ENCODE results near the gene GOLGA3. TPM values are rescaled to one million over a fixed set of nuclear protein-coding genes. Genes with fewer than 3 reads are reported as not detected.

The GOLGA3 gene
- total and polyA plus RNA-seq, 2 experiments from 2014 or later: 10.3 to 57.8 TPM

GRCh38 chr12:132804426-132804861 lies 24.2 kb downstream of the GOLGA3 start (continued):
- no peak for TF ChIP-seq CTCF (conservative IDR thresholded peaks at IDR 0.05; ENCODE audit: low read depth in 2 of 2)

- Mint-ChIP-seq H3K4me3 (no peak overlapping the region), H3K27ac (no peak overlapping the region), H3K4me1 (no peaks in the 10 kb centered on the region), H3K27me3 (ENCODE audit: insufficient read depth, low read depth, poor library complexity) (peaks cover 8% of the 10 kb centered on the region), H3K9me3 (no peaks in the 10 kb centered on the region; the same call in 2 of the 3 replicates), H3K36me3 (ENCODE audit: low read depth) (peaks cover 74% of the 10 kb centered on the region)
- peaks cover 12% of the 10 kb centered on the region; the same call in 1 of the 2 replicates for H3F3A ChIP-seq (replicated peaks; ENCODE audit: low read depth)
- no peak overlapping the region for H3K4me3 ChIP-seq
- H3K36me3 ChIP-seq (ENCODE audit: insufficient read depth): peaks cover 14% of the 10 kb centered on the region; the same call in 1 of the 2 replicates
- H2AFZ ChIP-seq: no peak overlapping the region
- no peak for ATAC-seq
- no peaks in the 10 kb centered on the region for H3K4me1 ChIP-seq (ENCODE audit: insufficient read depth)
- no peaks in the 10 kb centered on the region for H3K9me2 ChIP-seq (ENCODE audit: insufficient read depth)
- H3K27ac ChIP-seq (ENCODE audit: low read depth): no peak overlapping the region
- TF ChIP-seq EZH2 (IDR thresholded peaks at IDR 0.05; ENCODE audit: low read depth, unreplicated experiment) (no peak), ZNF462 (CRISPR knock-in tag; IDR thresholded peaks at IDR 0.05) (no peak), CREB1 (CRISPR knock-in tag; IDR thresholded peaks at IDR 0.05; ENCODE audit: low read depth) (no peak), EZH2phosphoT487 (IDR thresholded peaks at IDR 0.05; ENCODE audit: unreplicated experiment) (no peak), ZNF331 (CRISPR knock-in tag; IDR thresholded peaks at IDR 0.05; ENCODE audit: low read depth) (no peak), REST (IDR thresholded peaks at IDR 0.05; ENCODE audit: unreplicated experiment) (no peak), ZNF114 (CRISPR knock-in tag; IDR thresholded peaks at IDR 0.05) (no peak), NANOG (IDR thresholded peaks at IDR 0.05; ENCODE audit: borderline replicate concordance) (no peak), CTCF (conservative IDR thresholded peaks at IDR 0.05; ENCODE audit: low read depth in 2 of 2) (no peak)
- H3K4me2 ChIP-seq: no peak overlapping the region
- H4K20me1 ChIP-seq (replicated peaks; ENCODE audit: insufficient read depth): peaks cover 12% of the 10 kb centered on the region
- DNase-seq (ENCODE audit: low spot score): no peak
- H3K79me2 ChIP-seq (replicated peaks; ENCODE audit: insufficient read depth): peaks cover 8% of the 10 kb centered on the region; the same call in 1 of the 2 replicates
- H3K27me3 ChIP-seq (ENCODE audit: insufficient read depth): no peaks in the 10 kb centered on the region
Observed at GRCh38 chr12:132803888-132804287, 24.8 kb downstream of the GOLGA3 start.

Measured in GM23338 (cell line).